ENCODE data around the gene OGFOD1. TPM values are rescaled to one million over a fixed set of nuclear protein-coding genes. Genes with fewer than 3 reads are reported as not detected.

Gene OGFOD1
- total RNA-seq, 1 experiment from 2014 or later = 217 TPM

- no peak for DNase-seq (ENCODE audit: low spot score)
Observed at GRCh38 chr16:56426585-56426984, 24.8 kb upstream of the OGFOD1 start.

GRCh38 chr16:56428091-56428490, 23.3 kb upstream of the OGFOD1 start:
- DNase-seq (ENCODE audit: low spot score) = no peak

- DNase-seq (ENCODE audit: low spot score) = no peak
Observed at GRCh38 chr16:56436258-56436657, 15.1 kb upstream of the OGFOD1 start.

- no peak for DNase-seq (ENCODE audit: low spot score)
Observed at GRCh38 chr16:56438038-56438437, 13.3 kb upstream of the OGFOD1 start.

GRCh38 chr16:56447286-56447685, 4.1 kb upstream of the OGFOD1 start:
- DNase-seq (ENCODE audit: low spot score) = no peak

- no peak for DNase-seq (ENCODE audit: low spot score)
Observed at GRCh38 chr16:56448005-56448404, 3.3 kb upstream of the OGFOD1 start.

GRCh38 chr16:56450275-56450985, 924 bp upstream of the OGFOD1 start:
- DNase-seq (ENCODE audit: low spot score) = peak; percentile 11

GRCh38 chr16:56451753-56452689, 667 bp downstream of the OGFOD1 start:
- peak; percentile 44 for DNase-seq (ENCODE audit: low spot score)

- no peak for DNase-seq (ENCODE audit: low spot score)
Observed at GRCh38 chr16:56457927-56458470, 6.6 kb downstream of the OGFOD1 start.

- DNase-seq (ENCODE audit: low spot score) = no peak
Observed at GRCh38 chr16:56460101-56460500, 8.7 kb downstream of the OGFOD1 start.

- no peak for DNase-seq (ENCODE audit: low spot score)
Observed at GRCh38 chr16:56462064-56462796, 10.9 kb downstream of the OGFOD1 start.

- DNase-seq (ENCODE audit: low spot score) = no peak
Observed at GRCh38 chr16:56463153-56463552, 11.8 kb downstream of the OGFOD1 start.

- DNase-seq (ENCODE audit: low spot score) = no peak
Observed at GRCh38 chr16:56466344-56466743, 15.0 kb downstream of the OGFOD1 start.

GRCh38 chr16:56468800-56469199, 17.4 kb downstream of the OGFOD1 start:
- DNase-seq (ENCODE audit: low spot score) = no peak

- DNase-seq (ENCODE audit: low spot score) = no peak
Observed at GRCh38 chr16:56469748-56470147, 18.4 kb downstream of the OGFOD1 start.

GRCh38 chr16:56470232-56470631, 18.9 kb downstream of the OGFOD1 start:
- no peak for DNase-seq (ENCODE audit: low spot score)

- no peak for DNase-seq (ENCODE audit: low spot score)
Observed at GRCh38 chr16:56470666-56471065, 19.3 kb downstream of the OGFOD1 start.

- DNase-seq (ENCODE audit: low spot score) = no peak
Observed at GRCh38 chr16:56475201-56475600, 23.8 kb downstream of the OGFOD1 start.

GRCh38 chr16:56477096-56477878, 25.9 kb downstream of the OGFOD1 start:
- DNase-seq (ENCODE audit: low spot score) = peak; percentile 90

- no peak for DNase-seq (ENCODE audit: low spot score)
Observed at GRCh38 chr16:56478281-56479049, 27.1 kb downstream of the OGFOD1 start.
